ENCODE data around the gene FXYD7.
"Not testable (repeated sequence)": the region's sequence is repeated elsewhere in the genome, so short reads cannot be mapped to it uniquely, and the experiment has no call there.

FXYD7 gene, protein sequence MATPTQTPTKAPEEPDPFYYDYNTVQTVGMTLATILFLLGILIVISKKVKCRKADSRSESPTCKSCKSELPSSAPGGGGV
- 0.04 to 2.8 reads per million in 2 experiments for total RNA-seq

DNA sequence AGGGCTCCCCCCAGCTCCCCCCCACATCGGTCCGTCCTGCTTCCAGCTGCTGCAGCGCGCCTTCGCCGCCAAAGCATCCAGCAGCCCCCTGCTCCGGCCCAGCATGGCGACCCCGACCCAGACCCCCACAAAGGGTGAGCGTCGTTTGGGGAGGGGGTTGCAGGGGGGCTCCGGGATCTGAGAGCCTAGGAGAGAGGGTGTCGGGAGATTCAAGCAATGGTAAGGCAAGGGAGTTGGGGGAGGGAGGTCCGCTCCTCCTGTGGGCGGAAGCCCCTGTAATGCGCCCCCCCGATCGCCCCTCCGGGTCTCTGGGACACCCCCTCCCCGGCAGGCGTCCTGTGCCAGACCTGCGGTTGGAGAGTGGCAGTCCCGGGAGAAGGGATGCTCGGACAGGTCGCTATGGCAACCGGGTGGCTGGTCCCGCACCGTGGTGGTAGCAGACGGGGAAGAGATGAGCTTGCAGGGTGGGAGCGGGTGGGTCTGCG lies at the start of gene FXYD7:
Gene FXYD7 (plus strand): TSS at position 25 of the 485 bp plus-strand sequence. CDS start 79 bp downstream, at position 104.
- DNase-seq (ENCODE audit: low read depth): no peak

DNA sequence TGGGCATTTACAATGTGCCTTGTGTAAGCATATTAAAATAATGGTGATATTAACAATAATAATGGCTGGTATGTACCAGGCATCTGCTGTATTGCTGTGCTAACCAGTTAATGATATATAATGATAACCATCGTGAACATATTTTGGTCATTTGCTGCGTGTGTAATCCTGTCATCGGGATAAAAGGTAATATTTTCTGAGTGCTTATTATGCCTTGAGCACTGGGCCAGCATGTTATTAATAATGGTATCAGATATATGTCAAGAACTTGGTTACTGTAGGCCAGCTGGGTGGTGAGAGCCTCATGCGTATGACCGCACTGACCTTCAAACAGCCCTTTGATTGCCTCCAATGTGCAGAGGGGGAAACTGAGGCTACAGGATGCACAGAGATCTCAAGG lies 49.6 kb upstream of the FXYD7 start:
- no peak for DNase-seq (ENCODE audit: low read depth)

DNA sequence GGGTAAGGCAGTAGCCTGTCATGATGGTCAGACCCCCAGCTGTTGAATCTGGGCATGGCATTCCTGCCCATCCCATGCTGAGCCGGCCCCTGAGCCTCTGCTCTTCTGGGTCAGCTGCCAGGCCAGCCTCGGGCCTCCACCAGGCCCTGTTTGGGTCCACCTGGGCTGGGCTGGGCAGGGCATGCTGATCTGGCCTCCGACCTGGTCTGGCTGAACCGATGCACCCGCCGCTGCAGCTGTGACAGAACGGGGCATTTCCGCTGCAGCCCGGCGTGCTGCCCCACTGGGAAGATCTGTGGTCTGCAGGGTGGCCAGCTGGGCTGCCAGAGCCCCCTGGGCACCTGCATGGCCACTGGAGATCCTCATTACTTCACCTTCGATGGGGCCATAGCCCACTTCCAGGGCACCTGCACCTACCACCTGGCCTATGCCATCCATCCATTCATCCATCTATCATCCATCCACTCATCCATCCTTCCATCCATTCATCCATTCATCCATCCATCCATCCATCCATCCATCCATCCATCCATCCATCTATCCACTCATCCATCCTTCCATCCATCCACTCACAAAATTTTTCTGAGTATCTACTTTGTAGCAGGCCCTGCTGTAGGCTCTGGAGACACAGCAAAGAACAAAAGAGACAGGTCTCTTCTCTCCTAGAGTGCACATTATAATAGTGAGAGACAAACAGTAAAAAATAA lies 49.0 kb upstream of the FXYD7 start:
- no peak for DNase-seq (ENCODE audit: low read depth)

DNA sequence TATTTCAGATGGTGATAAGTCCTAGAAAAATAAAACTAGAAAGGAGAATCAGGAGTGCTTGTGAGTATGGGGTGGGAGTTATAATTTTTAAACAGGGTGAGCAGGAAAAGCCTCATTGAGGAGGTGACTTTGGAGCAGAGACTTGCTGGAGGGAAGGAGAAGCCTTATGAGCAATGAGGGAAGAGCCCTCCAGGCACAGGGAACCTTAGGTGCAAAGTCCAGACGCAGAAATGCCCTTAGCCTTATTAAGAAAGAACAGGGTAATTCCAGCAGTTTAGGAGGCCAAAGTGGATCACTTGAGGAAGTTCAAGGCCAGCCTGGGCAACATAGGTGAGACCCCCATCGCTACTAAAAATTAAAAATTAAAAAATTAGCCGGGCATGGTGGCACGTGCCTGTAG lies 48.4 kb upstream of the FXYD7 start:
- no peak for DNase-seq (ENCODE audit: low read depth)

DNA sequence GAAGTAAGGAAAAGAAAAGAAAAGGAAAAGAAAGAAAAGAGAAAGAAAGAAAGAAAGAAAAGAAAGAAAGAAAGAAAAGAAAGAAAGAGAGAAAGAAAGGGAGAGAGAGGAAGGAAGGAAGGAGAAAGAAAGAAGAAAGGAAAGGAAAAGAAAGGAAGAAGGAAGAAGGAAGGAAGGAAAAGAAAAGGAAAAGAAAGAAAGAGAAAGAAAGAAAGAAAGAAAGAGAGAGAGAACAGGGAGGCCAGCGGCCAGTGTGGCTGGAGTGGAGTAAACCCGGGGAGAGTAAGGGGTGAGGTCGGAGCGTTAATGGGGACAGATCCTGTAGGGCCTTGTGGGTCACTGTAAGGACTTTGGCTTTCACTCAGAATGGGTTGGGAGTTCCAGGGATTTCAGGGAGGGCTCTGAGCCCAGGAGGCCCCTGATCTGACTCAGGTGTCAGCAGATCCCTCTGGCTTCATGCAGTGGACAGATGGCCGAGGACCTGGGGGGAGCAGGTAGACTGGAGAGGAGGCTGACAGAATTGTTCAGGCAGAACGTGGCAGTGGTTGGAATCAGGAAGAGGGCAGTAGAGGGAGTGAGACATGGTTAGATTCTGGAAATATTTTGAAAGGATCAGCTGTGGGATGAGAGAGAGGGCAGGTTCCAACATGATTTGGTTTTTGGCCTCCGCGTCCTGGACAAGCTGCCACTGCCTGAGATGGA lies 47.2 kb upstream of the FXYD7 start:
- no peak for DNase-seq (ENCODE audit: low read depth)

DNA sequence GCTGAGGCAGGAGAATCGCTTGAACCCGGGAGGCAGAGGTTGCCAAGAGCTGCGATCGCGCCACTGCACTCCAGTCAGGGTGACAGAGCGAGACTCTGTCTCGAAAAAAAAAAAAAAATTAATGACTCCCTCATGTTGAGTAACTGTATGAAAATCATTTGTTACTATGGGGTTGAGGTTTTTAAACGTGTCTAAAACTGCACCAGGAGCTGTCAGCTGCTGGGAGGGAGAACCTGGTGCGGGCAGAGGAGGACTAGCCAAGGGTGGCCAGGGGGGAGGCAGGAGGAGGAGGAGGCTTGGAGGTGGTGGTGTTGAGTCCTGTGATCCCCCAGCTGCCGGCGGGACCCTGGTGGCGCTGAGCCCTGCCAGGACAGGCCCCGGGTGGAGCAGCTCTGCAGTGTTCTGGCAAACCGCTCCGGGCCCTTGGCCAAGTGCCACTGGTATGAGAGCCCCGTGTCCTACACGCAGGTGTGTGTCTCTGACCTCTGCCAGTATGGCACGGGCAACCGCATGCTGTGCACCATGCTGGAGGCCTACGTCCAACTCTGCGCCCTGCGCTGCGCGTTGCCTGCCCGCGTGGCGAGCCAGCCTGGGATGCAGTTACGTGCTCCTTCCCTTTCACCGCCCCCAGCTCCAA lies 44.5 kb upstream of the FXYD7 start:
- no peak for DNase-seq (ENCODE audit: low read depth)

DNA sequence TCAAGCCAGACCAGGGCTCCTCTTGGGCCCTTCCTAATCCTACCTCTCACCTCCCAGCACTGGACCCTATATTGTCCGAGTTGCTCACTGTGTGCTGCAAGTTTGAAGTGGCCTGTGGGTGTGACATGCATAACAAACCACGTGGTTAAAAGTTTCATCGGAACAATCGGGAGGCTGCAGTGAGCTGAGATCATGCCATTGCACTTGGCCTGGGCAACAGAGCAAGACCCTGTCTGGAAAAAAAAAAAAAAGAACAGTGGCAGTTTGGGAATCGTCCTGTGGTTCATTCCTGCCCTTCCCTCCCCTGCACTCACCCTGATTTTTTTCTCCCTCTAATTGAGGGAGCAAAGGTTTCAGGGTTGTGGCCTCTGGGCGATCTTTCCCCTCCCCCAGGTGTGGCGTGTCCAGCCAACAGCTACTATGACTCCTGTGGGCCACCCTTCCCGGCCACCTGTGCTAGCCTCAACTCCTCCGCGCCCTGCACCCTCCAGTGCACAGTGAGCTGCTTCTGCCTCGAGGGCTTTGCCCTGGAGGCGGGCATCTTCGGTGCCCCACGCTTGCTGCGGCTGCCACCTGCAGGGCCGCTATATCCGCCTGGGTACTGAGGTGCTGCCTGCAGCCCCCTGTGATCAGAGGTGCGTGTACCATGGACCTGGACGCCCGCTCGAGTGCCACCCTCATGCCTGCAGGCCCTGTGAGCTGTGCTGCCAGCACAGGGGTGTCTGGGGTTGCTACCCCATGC lies 43.7 kb upstream of the FXYD7 start:
- DNase-seq (ENCODE audit: low read depth): no peak

DNA sequence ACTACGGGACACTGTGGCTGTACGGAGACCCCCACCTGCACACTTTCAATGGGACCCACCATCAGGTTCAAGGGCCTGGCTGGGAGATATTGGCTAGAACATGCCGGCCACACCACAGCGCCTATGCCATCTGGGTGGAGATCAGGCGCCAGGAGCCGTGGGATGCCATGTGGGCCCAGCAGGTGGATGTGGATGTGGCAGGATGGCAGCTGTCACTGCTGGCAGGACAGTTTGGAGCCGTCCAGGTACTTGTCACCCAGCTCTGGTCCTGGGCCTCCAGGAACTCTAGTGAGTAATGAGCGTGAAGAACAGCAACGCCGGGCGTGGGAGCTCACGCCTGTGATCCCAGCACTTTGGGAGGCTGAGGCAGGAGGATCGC lies 43.2 kb upstream of the FXYD7 start:
- DNase-seq (ENCODE audit: low read depth): no peak

DNA sequence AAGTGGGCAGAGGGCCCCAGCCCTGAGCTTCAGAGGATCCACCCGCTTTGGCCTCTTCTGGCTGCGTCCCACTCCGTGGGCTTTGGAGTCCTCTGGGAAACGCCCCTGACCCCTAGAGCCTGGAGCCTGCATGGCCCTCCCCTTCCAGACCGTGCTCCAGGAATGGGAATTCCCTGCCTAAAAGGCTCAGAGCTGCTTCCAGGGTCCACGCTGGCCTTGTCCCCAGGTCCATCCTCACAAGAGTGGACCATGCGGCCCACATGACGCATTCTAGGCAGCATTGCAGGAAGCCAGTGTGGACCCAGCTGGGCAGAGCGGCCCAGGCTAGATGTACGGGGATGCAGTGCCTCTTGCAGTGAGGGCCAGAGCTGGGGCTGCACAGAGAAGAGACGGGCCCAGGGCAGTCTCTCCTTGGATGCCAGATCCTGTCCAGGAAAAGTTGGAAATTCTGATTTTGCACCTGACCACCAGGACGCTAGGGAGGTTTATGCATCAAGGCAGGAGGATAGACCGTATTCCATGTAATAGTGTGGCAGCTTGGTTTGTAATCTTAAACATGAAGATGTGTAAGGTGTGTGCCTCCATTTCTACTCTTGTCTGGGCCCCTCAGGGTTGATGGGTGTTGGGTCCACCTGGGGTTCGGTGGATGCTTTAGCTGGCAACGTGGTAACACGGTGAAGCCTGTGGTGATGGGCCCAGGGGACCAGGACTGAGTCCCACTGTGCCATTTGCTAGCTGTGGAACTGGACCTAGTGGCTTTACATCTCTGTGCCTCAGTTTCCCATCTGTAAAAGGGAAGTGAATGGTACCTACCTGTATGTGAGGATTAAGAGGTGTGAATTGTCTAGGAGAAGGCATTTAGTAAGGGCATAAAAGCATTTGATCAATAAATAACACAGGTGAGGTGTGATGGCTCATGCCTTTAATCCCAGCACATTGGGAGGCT lies 42.2 kb upstream of the FXYD7 start:
- DNase-seq (ENCODE audit: low read depth): no peak

DNA sequence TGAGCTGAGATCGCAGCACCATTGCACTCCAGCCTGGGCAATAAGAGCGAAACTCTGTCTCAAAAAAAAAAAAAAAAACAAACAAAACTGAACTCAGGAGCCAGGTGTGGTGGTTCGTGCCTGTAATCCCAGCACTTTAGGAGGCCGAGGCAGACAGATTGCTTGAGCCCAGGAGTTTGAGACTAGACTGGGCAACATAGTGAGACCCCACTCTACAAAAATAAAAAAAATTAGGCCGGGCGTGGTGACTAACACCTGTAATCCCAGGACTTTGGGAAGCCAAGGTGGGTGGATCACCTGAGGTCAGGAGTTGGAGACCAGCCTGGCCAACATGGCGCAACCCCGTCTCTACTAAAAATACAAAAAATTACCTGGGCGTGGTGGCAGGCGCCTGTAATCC lies 41.1 kb upstream of the FXYD7 start:
- DNase-seq (ENCODE audit: low read depth): not testable (repeated sequence)

DNA sequence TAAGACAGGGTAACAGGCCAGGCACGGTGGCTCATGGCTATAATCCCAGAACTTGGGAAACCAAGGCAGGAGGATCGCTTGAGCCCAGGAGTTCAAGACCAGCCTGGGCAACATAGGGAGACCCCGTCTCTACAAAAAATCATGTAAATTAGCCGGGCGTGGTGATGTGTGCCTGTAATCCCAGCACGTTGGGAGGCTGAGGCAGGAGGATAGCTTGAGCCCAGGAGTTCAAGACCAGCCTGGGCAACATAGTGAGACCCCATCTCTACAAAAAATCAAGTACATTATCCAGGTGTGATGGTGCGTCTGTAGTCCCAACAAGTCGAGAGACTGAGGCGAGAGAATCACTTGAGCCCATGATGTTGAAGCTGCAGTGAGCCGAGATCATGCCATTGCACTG lies 39.4 kb upstream of the FXYD7 start:
- not testable (repeated sequence) for DNase-seq (ENCODE audit: low read depth)

DNA sequence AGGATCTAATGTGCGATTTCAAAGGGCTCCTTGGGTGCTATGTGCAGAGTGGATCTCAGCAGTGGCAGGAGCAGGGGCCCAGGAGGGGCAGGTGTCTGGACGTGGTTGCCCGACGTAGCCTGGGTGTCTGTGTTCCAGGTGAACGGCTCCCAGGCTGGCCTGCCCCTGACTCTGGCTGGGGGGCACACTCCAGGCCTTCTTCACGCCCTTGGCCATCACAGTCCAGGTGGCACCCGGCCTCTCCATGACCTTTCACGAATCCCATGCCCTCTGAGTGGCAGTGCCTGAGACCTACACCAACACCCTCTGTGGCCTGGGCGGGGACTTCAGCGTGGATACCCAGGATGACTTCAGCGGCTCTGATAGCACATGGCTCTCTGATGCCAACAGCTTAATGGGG lies 38.7 kb upstream of the FXYD7 start:
- no peak for DNase-seq (ENCODE audit: low read depth)

DNA sequence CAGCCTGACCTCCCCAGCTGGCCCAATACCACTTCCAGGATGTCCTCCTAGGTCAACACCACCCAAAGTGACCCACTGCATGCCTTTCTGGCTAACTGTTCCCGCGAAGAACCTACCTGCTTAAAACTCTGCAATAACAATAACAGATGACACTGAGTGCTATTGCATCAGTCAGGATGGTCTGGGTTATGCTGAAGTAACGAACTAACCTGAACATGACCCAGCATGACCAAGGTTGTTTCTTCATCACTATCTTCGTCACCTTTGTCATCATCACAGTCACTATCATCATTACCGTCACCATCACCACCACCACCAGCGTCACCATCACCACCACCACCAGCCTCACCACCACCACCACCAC lies 38.0 kb upstream of the FXYD7 start:
- DNase-seq (ENCODE audit: low read depth): no peak

DNA sequence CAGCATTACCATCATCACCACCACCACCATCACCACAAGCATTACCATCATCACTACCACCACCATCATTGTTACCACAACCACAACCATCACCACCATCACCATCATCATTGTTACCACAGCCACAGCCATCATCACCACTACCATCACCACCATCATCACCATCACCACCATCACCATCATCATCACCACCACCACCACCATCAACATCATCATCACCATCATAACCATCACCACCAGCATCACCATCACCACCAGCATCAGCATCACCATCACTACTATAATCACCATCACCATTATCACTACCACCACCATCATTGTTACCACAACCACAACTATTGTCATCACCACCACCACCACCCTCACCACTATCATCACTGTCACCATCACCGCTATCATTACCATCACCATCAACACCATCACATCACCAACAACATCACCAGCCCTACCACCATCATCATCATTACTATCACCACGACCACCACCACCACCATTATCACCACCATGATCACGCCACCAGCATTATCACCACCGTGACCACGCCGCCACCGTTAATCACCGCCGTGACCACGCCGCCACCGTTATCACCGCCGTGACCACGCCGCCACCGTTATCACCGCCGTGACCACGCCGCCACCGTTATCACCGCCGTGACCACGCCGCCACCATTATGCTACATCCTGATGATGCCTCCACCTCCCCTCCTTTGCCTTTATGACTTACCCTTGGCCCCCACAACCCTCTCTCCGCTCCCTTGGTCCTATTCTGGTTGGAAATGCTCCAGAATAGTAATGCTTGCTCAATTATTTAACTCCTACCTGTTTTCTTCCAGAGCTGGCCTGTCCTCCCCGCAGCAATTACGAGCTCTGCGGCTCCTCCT lies 37.4 kb upstream of the FXYD7 start:
- no peak for DNase-seq (ENCODE audit: low read depth)

DNA sequence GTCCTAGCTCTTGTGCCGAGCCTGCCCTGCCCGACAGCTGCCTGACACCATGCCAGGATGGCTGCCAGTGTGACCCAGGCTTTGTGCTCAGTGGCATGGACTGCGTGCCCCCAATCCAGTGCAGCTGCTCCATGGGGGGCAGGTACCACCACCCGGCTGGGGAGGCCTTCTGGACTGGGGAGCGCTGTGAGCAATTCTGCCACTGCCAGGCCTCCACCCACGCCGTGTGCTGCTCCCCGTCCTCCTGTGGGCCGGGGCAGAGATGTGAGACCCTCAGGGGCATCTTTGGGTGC lies 36.8 kb upstream of the FXYD7 start:
- no peak for DNase-seq (ENCODE audit: low read depth)

DNA sequence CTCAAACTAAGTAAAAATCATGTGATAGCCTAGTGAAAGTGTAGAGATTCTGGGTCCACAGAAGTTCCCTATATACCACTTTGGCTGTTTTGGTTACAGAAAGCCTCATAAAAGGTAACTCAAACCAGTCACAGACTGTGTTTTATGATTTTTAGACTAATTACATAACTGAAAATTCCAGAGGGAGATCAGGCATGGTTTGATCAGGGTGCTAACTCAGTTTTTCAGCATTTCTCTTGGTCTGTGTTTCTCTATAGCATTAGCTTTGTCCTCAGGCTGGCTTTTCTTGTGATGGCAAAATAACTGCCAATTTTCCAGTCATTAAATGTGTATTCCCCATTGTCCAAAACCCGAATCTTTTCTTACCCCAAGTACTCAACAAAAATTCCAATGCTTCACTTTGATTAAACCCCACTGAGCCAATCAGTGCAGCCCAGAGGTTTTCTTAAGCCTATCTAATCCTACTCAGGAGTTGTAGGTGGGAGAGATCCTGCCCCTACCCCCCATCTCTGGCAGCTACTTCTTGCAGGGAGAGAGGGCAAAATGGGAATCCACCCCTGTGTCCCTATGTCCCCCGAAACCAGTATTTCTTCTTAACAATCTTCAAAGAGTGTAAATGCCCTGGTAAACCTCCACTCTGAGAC lies 36.0 kb upstream of the FXYD7 start:
- no peak for DNase-seq (ENCODE audit: low read depth)

DNA sequence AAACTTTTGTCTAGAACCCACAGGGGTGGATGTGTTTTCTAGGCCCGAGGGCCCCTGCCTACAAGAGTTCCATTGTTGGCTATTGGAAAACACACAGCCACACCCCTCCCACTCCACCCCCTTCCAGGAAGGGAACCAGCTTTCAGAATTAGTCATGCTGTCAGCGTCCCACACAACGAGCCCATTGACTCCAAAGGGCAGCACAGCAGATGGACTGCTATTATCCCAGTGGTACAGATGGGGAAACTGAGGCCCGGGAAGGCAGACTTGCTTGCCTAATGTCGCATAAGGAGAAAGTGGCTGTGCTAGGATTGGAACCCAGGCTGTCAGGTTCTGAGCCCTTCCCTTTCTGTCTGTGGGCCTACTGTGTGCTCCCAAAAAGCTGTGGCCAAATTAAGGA lies 35.5 kb upstream of the FXYD7 start:
- no peak for DNase-seq (ENCODE audit: low read depth)

DNA sequence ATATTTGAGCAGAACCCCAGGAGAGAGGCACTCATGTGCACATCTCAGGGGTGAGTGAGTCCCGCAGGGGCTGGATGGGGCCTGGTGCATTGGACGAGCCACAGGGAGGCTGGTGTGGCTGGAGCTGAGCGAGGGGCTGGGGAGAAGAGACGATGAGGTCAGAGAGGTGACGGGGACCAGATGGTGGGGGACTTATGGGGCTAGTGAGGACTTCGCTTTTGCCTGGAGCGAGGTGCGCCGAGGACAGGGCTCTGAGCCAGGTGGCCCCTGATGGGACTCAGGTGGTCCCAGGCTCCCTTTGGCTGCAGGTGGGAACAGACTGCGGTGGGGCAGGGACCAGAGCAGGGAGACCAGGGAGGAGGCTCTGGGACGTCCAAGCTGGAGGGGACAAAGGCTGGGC lies 34.3 kb upstream of the FXYD7 start:
- DNase-seq (ENCODE audit: low read depth): no peak

DNA sequence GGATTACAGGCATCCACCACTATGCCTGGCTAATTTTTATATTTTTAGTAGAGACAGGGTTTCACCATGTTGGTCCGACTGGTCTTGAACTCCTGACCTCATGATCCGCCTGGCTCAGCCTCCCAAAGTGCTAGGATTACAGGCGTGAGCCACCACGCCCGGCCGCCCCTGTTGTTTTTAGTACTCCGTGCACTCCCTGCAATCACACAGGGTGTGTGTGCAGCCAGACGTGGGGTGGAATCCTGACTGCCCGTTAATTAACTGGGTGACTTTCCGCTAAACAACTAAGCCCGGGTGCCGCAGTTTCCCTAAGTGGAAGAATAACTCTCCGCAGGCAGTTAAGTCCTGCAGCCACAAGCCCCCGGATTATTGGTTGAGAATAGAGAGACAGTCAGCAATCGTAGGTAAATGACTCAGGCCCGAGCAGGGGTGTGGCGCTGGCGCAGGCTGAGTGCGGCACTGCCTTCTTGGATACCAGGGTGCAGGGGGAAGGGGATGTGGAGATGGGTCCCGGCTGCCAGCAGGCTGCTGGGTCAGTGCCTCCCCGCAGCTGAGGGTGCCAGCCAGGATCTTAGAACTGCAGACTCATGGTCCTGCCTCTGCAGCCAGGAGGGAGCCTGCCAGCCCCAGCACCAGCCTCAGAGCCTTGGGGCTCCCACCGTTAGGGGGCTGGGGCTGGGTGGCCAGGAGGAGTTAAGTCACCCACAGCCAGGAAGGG lies 33.5 kb upstream of the FXYD7 start:
- no peak for DNase-seq (ENCODE audit: low read depth)

Data from T follicular helper cell (primary cell).